ENCODE results near the gene NEK6.

NEK6 gene

GRCh38 chr9:124328285-124328684 lies 70.5 kb downstream of the NEK6 start:
- Histone ChIP-seq H2AK5ac (ENCODE audit: low read depth, low read length) (no peak overlapping the region), H4K8ac (ENCODE audit: low read depth, low read length) (no peak overlapping the region), H3K4me1 (ENCODE audit: control insufficient read depth in 2 of 2, insufficient read depth in 1 of 2, low read depth in 1 of 2, low read length in 2 of 2) (peaks cover 3 to 6% of the 10 kb centered on the region in 2 donors), H3K14ac (ENCODE audit: low read length) (no peak overlapping the region), H3K79me1 (ENCODE audit: low read depth, low read length) (peaks cover 3% of the 10 kb centered on the region), H3K27ac (replicated peaks; ENCODE audit: low read length) (no peak overlapping the region), H2BK15ac (ENCODE audit: low read length) (no peak overlapping the region), H3K36me3 (replicated peaks in 1 of 2; ENCODE audit: control insufficient read depth in 2 of 2, insufficient read depth in 2 of 2, low read length in 2 of 2) (peaks cover 33 to 87% of the 10 kb centered on the region in 2 donors), H2BK120ac (ENCODE audit: low read depth, low read length) (no peak overlapping the region), H3K4me3 (ENCODE audit: low read length in 2 of 2) (no peak overlapping the region), H3K23ac (ENCODE audit: low read depth, low read length, poor library complexity) (no peak overlapping the region), H3K4ac (ENCODE audit: low read length) (no peak overlapping the region), H3K4me2 (ENCODE audit: insufficient read depth, low read length, poor library complexity, severe bottlenecking) (no peak overlapping the region), H4K91ac (ENCODE audit: low read depth, low read length, poor library complexity) (no peak overlapping the region), H3K18ac (ENCODE audit: low read length) (no peak overlapping the region), H3K9ac (ENCODE audit: low read depth, low read length, poor library complexity) (no peak overlapping the region), H3K9me3 (replicated peaks in 1 of 2; ENCODE audit: control insufficient read depth in 2 of 2, insufficient read depth in 1 of 2, low read depth in 1 of 2, low read length in 2 of 2) (no peaks in the 10 kb centered on the region), H2AFZ (ENCODE audit: low read length) (no peak overlapping the region), H2BK5ac (ENCODE audit: low read length) (peak overlapping the region; percentile 61), H3K27me3 (ENCODE audit: control insufficient read depth in 3 of 3, insufficient read depth in 3 of 3, low read depth in 1 of 3, low read length in 3 of 3) (no peaks in the 10 kb centered on the region), H2BK12ac (ENCODE audit: low read length) (no peak overlapping the region)
- no CpG with 5 or more reads among the region's 12 CpGs for WGBS, 2 donors (ENCODE audit: extremely low coverage in 2 of 2, insufficient read length in 2 of 2, insufficient replicate concordance in 1 of 2)
- no peak for DNase-seq (ENCODE audit: low spot score)

GRCh38 chr9:124329206-124329792 lies 71.5 kb downstream of the NEK6 start:
- Histone ChIP-seq H2BK5ac (ENCODE audit: low read length) (no peak overlapping the region), H2BK12ac (ENCODE audit: low read length) (no peak overlapping the region), H2AFZ (ENCODE audit: low read length) (no peak overlapping the region), H3K79me1 (ENCODE audit: low read depth, low read length) (peaks cover 3% of the 10 kb centered on the region), H3K14ac (ENCODE audit: low read length) (no peak overlapping the region), H3K27ac (replicated peaks; ENCODE audit: low read length) (no peak overlapping the region), H2AK5ac (ENCODE audit: low read depth, low read length) (no peak overlapping the region), H2BK120ac (ENCODE audit: low read depth, low read length) (no peak overlapping the region), H3K4me1 (ENCODE audit: control insufficient read depth in 2 of 2, insufficient read depth in 1 of 2, low read depth in 1 of 2, low read length in 2 of 2) (peaks cover 3 to 6% of the 10 kb centered on the region in 2 donors), H3K4me2 (ENCODE audit: insufficient read depth, low read length, poor library complexity, severe bottlenecking) (no peak overlapping the region), H4K91ac (ENCODE audit: low read depth, low read length, poor library complexity) (no peak overlapping the region), H2BK15ac (ENCODE audit: low read length) (no peak overlapping the region), H3K4ac (ENCODE audit: low read length) (no peak overlapping the region), H3K4me3 (ENCODE audit: low read length in 2 of 2) (no peak overlapping the region), H3K27me3 (ENCODE audit: control insufficient read depth in 3 of 3, insufficient read depth in 3 of 3, low read depth in 1 of 3, low read length in 3 of 3) (no peaks in the 10 kb centered on the region), H3K23ac (ENCODE audit: low read depth, low read length, poor library complexity) (no peak overlapping the region), H3K9ac (ENCODE audit: low read depth, low read length, poor library complexity) (no peak overlapping the region), H3K36me3 (replicated peaks in 1 of 2; ENCODE audit: control insufficient read depth in 2 of 2, insufficient read depth in 2 of 2, low read length in 2 of 2) (peaks cover 35 to 91% of the 10 kb centered on the region in 2 donors), H3K9me3 (replicated peaks in 1 of 2; ENCODE audit: control insufficient read depth in 2 of 2, insufficient read depth in 1 of 2, low read depth in 1 of 2, low read length in 2 of 2) (no peaks in the 10 kb centered on the region), H3K18ac (ENCODE audit: low read length) (no peak overlapping the region), H4K8ac (ENCODE audit: low read depth, low read length) (no peak overlapping the region)
- WGBS, 2 donors (ENCODE audit: extremely low coverage in 2 of 2, insufficient read length in 2 of 2, insufficient replicate concordance in 1 of 2) = no CpG with 5 or more reads among the region's 19 CpGs
- DNase-seq (ENCODE audit: low spot score) = no peak

- peak overlapping the region; percentile 3 for H3K9ac ChIP-seq (ENCODE audit: low read depth, low read length, poor library complexity)
- H2BK120ac ChIP-seq (ENCODE audit: low read depth, low read length) = no peak overlapping the region
- H2BK12ac ChIP-seq (ENCODE audit: low read length) = no peak overlapping the region
- no peak overlapping the region for H4K91ac ChIP-seq (ENCODE audit: low read depth, low read length, poor library complexity)
- peak overlapping the region; percentile 36 for H3K18ac ChIP-seq (ENCODE audit: low read length)
- no peaks in the 10 kb centered on the region for H3K27me3 ChIP-seq (ENCODE audit: control insufficient read depth in 3 of 3, insufficient read depth in 3 of 3, low read depth in 1 of 3, low read length in 3 of 3)
- no peak overlapping the region for H3K27ac ChIP-seq (replicated peaks; ENCODE audit: low read length)
- H2BK5ac ChIP-seq (ENCODE audit: low read length) = no peak overlapping the region
- H3K79me1 ChIP-seq (ENCODE audit: low read depth, low read length) = peaks cover 3% of the 10 kb centered on the region
- H3K14ac ChIP-seq (ENCODE audit: low read length) = no peak overlapping the region
- no peak overlapping the region for H3K4ac ChIP-seq (ENCODE audit: low read length)
- peak overlapping the region; percentile 75 for H3K23ac ChIP-seq (ENCODE audit: low read depth, low read length, poor library complexity)
- no peak overlapping the region for H2AK5ac ChIP-seq (ENCODE audit: low read depth, low read length)
- no peaks in the 10 kb centered on the region for H3K9me3 ChIP-seq (replicated peaks in 1 of 2; ENCODE audit: control insufficient read depth in 2 of 2, insufficient read depth in 1 of 2, low read depth in 1 of 2, low read length in 2 of 2)
- H3K4me3 ChIP-seq (ENCODE audit: low read length in 2 of 2) = no peak overlapping the region
- H3K4me1 ChIP-seq (ENCODE audit: control insufficient read depth in 2 of 2, insufficient read depth in 1 of 2, low read depth in 1 of 2, low read length in 2 of 2) = peaks cover 3 to 6% of the 10 kb centered on the region in 2 donors
- DNase-seq (ENCODE audit: low spot score) = no peak
- H4K8ac ChIP-seq (ENCODE audit: low read depth, low read length) = no peak overlapping the region
- no peak overlapping the region for H3K4me2 ChIP-seq (ENCODE audit: insufficient read depth, low read length, poor library complexity, severe bottlenecking)
- WGBS, 2 donors (ENCODE audit: extremely low coverage in 2 of 2, insufficient read length in 2 of 2, insufficient replicate concordance in 1 of 2) = no CpG with 5 or more reads among the region's 29 CpGs
- no peak overlapping the region for H2AFZ ChIP-seq (ENCODE audit: low read length)
- H2BK15ac ChIP-seq (ENCODE audit: low read length) = no peak overlapping the region
- H3K36me3 ChIP-seq (replicated peaks in 1 of 2; ENCODE audit: control insufficient read depth in 2 of 2, insufficient read depth in 2 of 2, low read length in 2 of 2) = peaks cover 38 to 94% of the 10 kb centered on the region in 2 donors
These were observed 72.4 kb downstream of the NEK6 start for GRCh38 chr9:124330011-124330697.

GRCh38 chr9:124331580-124331979 lies 73.8 kb downstream of the NEK6 start:
- H3K27me3 ChIP-seq (ENCODE audit: control insufficient read depth in 3 of 3, insufficient read depth in 3 of 3, low read depth in 1 of 3, low read length in 3 of 3) = no peaks in the 10 kb centered on the region
- H3K27ac ChIP-seq (replicated peaks; ENCODE audit: low read length) = no peak overlapping the region
- H3K4me2 ChIP-seq (ENCODE audit: insufficient read depth, low read length, poor library complexity, severe bottlenecking) = no peak overlapping the region
- no peak overlapping the region for H2BK15ac ChIP-seq (ENCODE audit: low read length)
- H3K9ac ChIP-seq (ENCODE audit: low read depth, low read length, poor library complexity) = no peak overlapping the region
- no peak overlapping the region for H4K91ac ChIP-seq (ENCODE audit: low read depth, low read length, poor library complexity)
- peaks cover 5% of the 10 kb centered on the region for H3K79me1 ChIP-seq (ENCODE audit: low read depth, low read length)
- no peak overlapping the region for H3K23ac ChIP-seq (ENCODE audit: low read depth, low read length, poor library complexity)
- H2BK5ac ChIP-seq (ENCODE audit: low read length) = no peak overlapping the region
- H3K36me3 ChIP-seq (replicated peaks in 1 of 2; ENCODE audit: control insufficient read depth in 2 of 2, insufficient read depth in 2 of 2, low read length in 2 of 2) = peaks cover 38 to 95% of the 10 kb centered on the region in 2 donors
- WGBS, 2 donors (ENCODE audit: extremely low coverage in 2 of 2, insufficient read length in 2 of 2, insufficient replicate concordance in 1 of 2) = no CpG with 5 or more reads among the region's 11 CpGs
- H2AK5ac ChIP-seq (ENCODE audit: low read depth, low read length) = no peak overlapping the region
- peak overlapping the region in 1 of 2 donors; percentile 10 for H3K4me3 ChIP-seq (ENCODE audit: low read length in 2 of 2)
- no peak overlapping the region for H2BK120ac ChIP-seq (ENCODE audit: low read depth, low read length)
- H3K18ac ChIP-seq (ENCODE audit: low read length) = no peak overlapping the region
- peaks cover 1 to 2% of the 10 kb centered on the region in 2 donors for H3K9me3 ChIP-seq (replicated peaks in 1 of 2; ENCODE audit: control insufficient read depth in 2 of 2, insufficient read depth in 1 of 2, low read depth in 1 of 2, low read length in 2 of 2)
- H2BK12ac ChIP-seq (ENCODE audit: low read length) = peak overlapping the region; percentile 49
- H3K4ac ChIP-seq (ENCODE audit: low read length) = no peak overlapping the region
- no peak overlapping the region for H4K8ac ChIP-seq (ENCODE audit: low read depth, low read length)
- H2AFZ ChIP-seq (ENCODE audit: low read length) = no peak overlapping the region
- DNase-seq (ENCODE audit: low spot score) = no peak
- peak overlapping the region; percentile 84 for H3K14ac ChIP-seq (ENCODE audit: low read length)
- peaks cover 3 to 6% of the 10 kb centered on the region in 2 donors for H3K4me1 ChIP-seq (ENCODE audit: control insufficient read depth in 2 of 2, insufficient read depth in 1 of 2, low read depth in 1 of 2, low read length in 2 of 2)

Data from neuronal stem cell (in vitro differentiated cells).